ENCODE measurements around the gene PRMT7.

DNA sequence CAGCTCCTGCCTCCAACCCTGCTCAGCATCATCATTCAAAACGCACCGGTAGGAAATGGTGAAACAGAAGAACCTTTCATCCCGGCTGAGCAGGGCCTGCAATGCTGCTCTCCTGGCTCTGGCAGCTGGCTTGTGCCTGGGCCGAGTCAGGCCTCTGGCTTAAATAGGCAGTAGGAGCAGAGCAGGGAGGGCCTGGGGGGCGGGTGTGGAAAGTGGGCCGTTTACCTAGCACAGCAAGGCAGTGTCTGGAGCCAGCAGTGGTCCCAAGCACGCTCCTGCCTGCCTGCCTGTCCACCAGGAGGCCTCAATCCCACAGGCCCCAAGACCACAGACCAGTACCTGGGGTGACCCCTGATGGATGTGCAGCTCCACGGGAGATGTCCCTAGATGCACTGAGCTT lies 78.2 kb downstream of the PRMT7 start:
- TF ChIP-seq EZH2 (IDR thresholded peaks at IDR 0.05; ENCODE audit: borderline replicate concordance, low read depth, low read length, severe bottlenecking) = no peak
- TF ChIP-seq, protein P1, sequence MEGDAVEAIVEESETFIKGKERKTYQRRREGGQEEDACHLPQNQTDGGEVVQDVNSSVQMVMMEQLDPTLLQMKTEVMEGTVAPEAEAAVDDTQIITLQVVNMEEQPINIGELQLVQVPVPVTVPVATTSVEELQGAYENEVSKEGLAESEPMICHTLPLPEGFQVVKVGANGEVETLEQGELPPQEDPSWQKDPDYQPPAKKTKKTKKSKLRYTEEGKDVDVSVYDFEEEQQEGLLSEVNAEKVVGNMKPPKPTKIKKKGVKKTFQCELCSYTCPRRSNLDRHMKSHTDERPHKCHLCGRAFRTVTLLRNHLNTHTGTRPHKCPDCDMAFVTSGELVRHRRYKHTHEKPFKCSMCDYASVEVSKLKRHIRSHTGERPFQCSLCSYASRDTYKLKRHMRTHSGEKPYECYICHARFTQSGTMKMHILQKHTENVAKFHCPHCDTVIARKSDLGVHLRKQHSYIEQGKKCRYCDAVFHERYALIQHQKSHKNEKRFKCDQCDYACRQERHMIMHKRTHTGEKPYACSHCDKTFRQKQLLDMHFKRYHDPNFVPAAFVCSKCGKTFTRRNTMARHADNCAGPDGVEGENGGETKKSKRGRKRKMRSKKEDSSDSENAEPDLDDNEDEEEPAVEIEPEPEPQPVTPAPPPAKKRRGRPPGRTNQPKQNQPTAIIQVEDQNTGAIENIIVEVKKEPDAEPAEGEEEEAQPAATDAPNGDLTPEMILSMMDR (IDR thresholded peaks at IDR 0.05; ENCODE audit: borderline replicate concordance, extremely low read depth, low read length, poor library complexity, severe bottlenecking) = no peak

Measured in DND-41 (cell line).